ENCODE measurements around the gene NFIB. TPM values are rescaled to one million over a fixed set of nuclear protein-coding genes. Genes with fewer than 3 reads are reported as not detected.
A peak's percentile ranks its signal among the peaks of the same experiment; 100 is the strongest.

Gene NFIB
- total and polyA plus RNA-seq, 2 donors (not counting 3 experiments of a cell fraction or from before 2014, with no cell fraction given), result 26.4 to 174 TPM

GRCh38 chr9:14340219-14340873 lies 26.4 kb upstream of the NFIB start:
- Histone ChIP-seq H3K36me3 (ENCODE audit: control insufficient read depth in 2 of 2, extremely low read depth in 1 of 2, insufficient read depth in 2 of 2, low read length in 2 of 2) (no peaks in the 10 kb centered on the region), H3K27ac (ENCODE audit: insufficient read depth, low read depth, low read length) (no peak overlapping the region), H3K9ac (replicated peaks; ENCODE audit: extremely low read depth, insufficient read depth, low read length) (no peak overlapping the region), H3K4me1 (ENCODE audit: control insufficient read depth, extremely low read depth, insufficient read depth, low read length) (peaks cover 15% of the 10 kb centered on the region), H3K4me2 (ENCODE audit: insufficient read depth, low read length) (no peak overlapping the region), H3K4me3 (replicated peaks in 1 of 3; ENCODE audit: insufficient read depth in 1 of 3, low read depth in 1 of 3, low read length in 3 of 3) (no peak overlapping the region), H3K9me3 (replicated peaks; ENCODE audit: control insufficient read depth, insufficient read depth, low read length) (no peaks in the 10 kb centered on the region), H3K79me2 (ENCODE audit: control insufficient read depth, insufficient read depth, low read length) (no peaks in the 10 kb centered on the region), H3K9me1 (replicated peaks; ENCODE audit: control insufficient read depth, extremely low read depth, insufficient read depth, low read length) (no peaks in the 10 kb centered on the region), H2AFZ (ENCODE audit: low read depth, low read length) (no peak overlapping the region), H3K27me3 (ENCODE audit: control insufficient read depth in 2 of 2, insufficient read depth in 2 of 2, low read length in 2 of 2) (no peaks in the 10 kb centered on the region), H4K20me1 (replicated peaks; ENCODE audit: control insufficient read depth, extremely low read depth, insufficient read depth, low read length) (no peaks in the 10 kb centered on the region)
- POLR2A ChIA-PET, result no interaction called here
- dilution Hi-C loops (cut with MboI; ENCODE audit: extremely low pct_ligation_motif_present, low sequenced_read_pairs), result no loop called here
- CTCF ChIA-PET, result interaction anchor here (1.5 to 2.2 kb wide), 2 partner anchors 14 to 60 kb away, joined by 4 to 6 read pairs; no protein-coding TSS in a partner anchor
- BruUV-seq (replicated peaks), result no TSS peak
- no peak for TF ChIP-seq GATA2 (IDR thresholded peaks at IDR 0.05; ENCODE audit: insufficient read depth, insufficient read length, low read depth, low read length)
- no peak for TF ChIP-seq MAX (IDR thresholded peaks at IDR 0.05; ENCODE audit: insufficient read depth, insufficient read length)
- TF ChIP-seq EZH2 (IDR thresholded peaks at IDR 0.05; ENCODE audit: borderline replicate concordance, low read depth, low read length, severe bottlenecking), result no peak
- TF ChIP-seq FOS (IDR thresholded peaks at IDR 0.05; ENCODE audit: borderline replicate concordance, insufficient read depth, low read length), result no peak
- no peak for TF ChIP-seq POLR2A (IDR thresholded peaks at IDR 0.05; ENCODE audit: low read depth, low read length)
- TF ChIP-seq MYC (IDR thresholded peaks at IDR 0.05; ENCODE audit: low read depth, low read length), result no peak
- TF ChIP-seq POLR2AphosphoS5 (IDR thresholded peaks at IDR 0.05; ENCODE audit: insufficient read depth, low read depth, low read length), result no peak
- TF ChIP-seq JUN (IDR thresholded peaks at IDR 0.05; ENCODE audit: borderline replicate concordance, insufficient read depth, insufficient read length, low read depth), result no peak
- TF ChIP-seq, protein P1, sequence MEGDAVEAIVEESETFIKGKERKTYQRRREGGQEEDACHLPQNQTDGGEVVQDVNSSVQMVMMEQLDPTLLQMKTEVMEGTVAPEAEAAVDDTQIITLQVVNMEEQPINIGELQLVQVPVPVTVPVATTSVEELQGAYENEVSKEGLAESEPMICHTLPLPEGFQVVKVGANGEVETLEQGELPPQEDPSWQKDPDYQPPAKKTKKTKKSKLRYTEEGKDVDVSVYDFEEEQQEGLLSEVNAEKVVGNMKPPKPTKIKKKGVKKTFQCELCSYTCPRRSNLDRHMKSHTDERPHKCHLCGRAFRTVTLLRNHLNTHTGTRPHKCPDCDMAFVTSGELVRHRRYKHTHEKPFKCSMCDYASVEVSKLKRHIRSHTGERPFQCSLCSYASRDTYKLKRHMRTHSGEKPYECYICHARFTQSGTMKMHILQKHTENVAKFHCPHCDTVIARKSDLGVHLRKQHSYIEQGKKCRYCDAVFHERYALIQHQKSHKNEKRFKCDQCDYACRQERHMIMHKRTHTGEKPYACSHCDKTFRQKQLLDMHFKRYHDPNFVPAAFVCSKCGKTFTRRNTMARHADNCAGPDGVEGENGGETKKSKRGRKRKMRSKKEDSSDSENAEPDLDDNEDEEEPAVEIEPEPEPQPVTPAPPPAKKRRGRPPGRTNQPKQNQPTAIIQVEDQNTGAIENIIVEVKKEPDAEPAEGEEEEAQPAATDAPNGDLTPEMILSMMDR (IDR thresholded peaks at IDR 0.05; ENCODE audit: extremely low read depth in 1 of 2, insufficient read depth in 1 of 2, low read depth in 1 of 2, low read length in 2 of 2), result no peak
- intact Hi-C loops (cut with micrococcal nuclease), result no loop called here
- FAIRE-seq (peak; percentile 43), DNase-seq (ENCODE audit: low read depth, low spot score) (no peak)

Measured in endothelial cell of umbilical vein (primary cell).